IMR-90 (cell line): Measurements from ENCODE around the gene EMP1. TPM values are rescaled to one million over a fixed set of nuclear protein-coding genes. Genes with fewer than 3 reads are reported as not detected.

Source experiments
- ATAC-seq: fragments of 200-7000 bp; cut with Tn5 transposase; 2 replicates; pipeline ENCODE4 v1.9.1; 2020; ENCODE audit warnings: low read depth, mild to moderate bottlenecking, moderate library complexity
- BruUV-seq: library from RNA; stranded (reverse); fragments of 400-500 nt; replicated peaks from 2 replicates; lab custom pipeline; 2021; lab: Mats Ljungman, UMichigan
- CTCF ChIA-PET: fragments of 300-600 bp; formaldehyde crosslinking; extraction: SDS; loops from one replicate; lab custom pipeline; 2021; ENCODE audit warnings: antibody characterized with exemption; lab: Yijun Ruan, JAX
- POLR2A ChIA-PET: fragments of 300-600 bp; sonication (Branson Sonifier 250); formaldehyde crosslinking; loops from one replicate; lab custom pipeline; 2022; ENCODE audit warnings: antibody characterized with exemption; ENCODE audit not compliant: unreplicated experiment; lab: Charles Lee
- DNase-seq: peaks from one replicate; pipeline ENCODE4 v3.0.0; 2013
- H2AFZ ChIP-seq: replicated peaks from 2 replicates; pipeline ENCODE3; 2013; ENCODE audit warnings: low read length, mild to moderate bottlenecking; ENCODE audit not compliant: poor library complexity
- H2AK5ac ChIP-seq: 2 replicates; pipeline ENCODE4 v1.6.1; 2013; ENCODE audit warnings: low read depth, low read length, inconsistent platforms
- H2AK9ac ChIP-seq: replicated peaks from 2 replicates; pipeline ENCODE3; 2013; ENCODE audit warnings: mild to moderate bottlenecking, low read depth, low read length, moderate library complexity; ENCODE audit not compliant: poor library complexity
- H2BK120ac ChIP-seq: 2 replicates; pipeline ENCODE4 v1.6.1; 2013; ENCODE audit warnings: low read depth, low read length, inconsistent platforms
- H2BK15ac ChIP-seq: 3 replicates; pipeline ENCODE4 v1.6.1; 2013; ENCODE audit warnings: low read depth, low read length, inconsistent platforms
- H2BK20ac ChIP-seq: 2 replicates; pipeline ENCODE4 v1.6.1; 2013; ENCODE audit warnings: low read depth, mild to moderate bottlenecking, inconsistent platforms, low read length, moderate library complexity
- H2BK5ac ChIP-seq: 2 replicates; pipeline ENCODE4 v1.6.1; 2013; ENCODE audit warnings: mild to moderate bottlenecking, low read depth, low read length, inconsistent platforms; ENCODE audit not compliant: poor library complexity, severe bottlenecking
- H3K14ac ChIP-seq: replicated peaks from 2 replicates; pipeline ENCODE4 v1.6.1; 2013; ENCODE audit warnings: low read depth, low read length, inconsistent platforms
- H3K18ac ChIP-seq: 2 replicates; pipeline ENCODE4 v1.6.1; 2013; ENCODE audit warnings: low read depth, low read length, control low read depth
- H3K23ac ChIP-seq: 2 replicates; pipeline ENCODE4 v1.6.1; 2013; ENCODE audit warnings: low read depth, low read length, inconsistent platforms
- H3K27ac ChIP-seq: 2 replicates; pipeline ENCODE4 v1.5.1; 2013; ENCODE audit warnings: mild to moderate bottlenecking, control low read depth, low read length; ENCODE audit not compliant: insufficient read depth
- H3K27me3 ChIP-seq: 2 replicates; pipeline ENCODE4 v1.6.1; 2013; ENCODE audit warnings: low read length; ENCODE audit not compliant: control insufficient read depth, insufficient read depth
- H3K36me3 ChIP-seq: 2 replicates; pipeline ENCODE4 v1.6.1; 2013; ENCODE audit warnings: low read length, mixed read lengths; ENCODE audit not compliant: control insufficient read depth, insufficient read depth
- H3K4ac ChIP-seq: 2 replicates; pipeline ENCODE4 v1.6.1; 2013; ENCODE audit warnings: low read depth, low read length, inconsistent platforms
- H3K4me1 ChIP-seq: 2 replicates; pipeline ENCODE4 v1.6.1; 2013; ENCODE audit warnings: low read length, mixed read lengths; ENCODE audit not compliant: control insufficient read depth, insufficient read depth
- H3K4me2 ChIP-seq: 2 replicates; pipeline ENCODE4 v1.6.1; 2013; ENCODE audit warnings: low read depth, mild to moderate bottlenecking, control low read depth, low read length, moderate library complexity
- H3K4me3 ChIP-seq: 2 replicates; pipeline ENCODE4 v1.5.1; 2013; ENCODE audit warnings: low read depth, mild to moderate bottlenecking, control low read depth, low read length, moderate library complexity; ENCODE audit not compliant: insufficient read depth
- H3K56ac ChIP-seq: 2 replicates; pipeline ENCODE4 v1.6.1; 2013; ENCODE audit warnings: low read length, inconsistent platforms; ENCODE audit not compliant: insufficient read depth; ENCODE audit errors: extremely low read depth
- H3K79me1 ChIP-seq, 2 experiments: 2 replicates each; pipeline ENCODE4 v1.6.1; 2013; ENCODE audit warnings: low read length in 2 of 2, inconsistent platforms in 1 of 2, low read depth in 1 of 2
- H3K9ac ChIP-seq: 2 replicates; pipeline ENCODE4 v1.6.1; 2013; ENCODE audit warnings: low read depth, low read length, control low read depth
- H3K9me1 ChIP-seq: 2 replicates; pipeline ENCODE4 v1.6.1; 2013; ENCODE audit warnings: low read length, inconsistent platforms; ENCODE audit not compliant: insufficient read depth
- H3K9me3 ChIP-seq: 2 replicates; pipeline ENCODE4 v1.6.1; 2013; ENCODE audit warnings: low read length; ENCODE audit not compliant: control insufficient read depth, insufficient read depth
- H4K20me1 ChIP-seq: 2 replicates; pipeline ENCODE4 v1.6.1; 2013; ENCODE audit warnings: low read length, inconsistent platforms; ENCODE audit not compliant: insufficient read depth
- H4K5ac ChIP-seq: 2 replicates; pipeline ENCODE4 v1.6.1; 2013; ENCODE audit warnings: mild to moderate bottlenecking, low read depth, low read length, control low read depth
- H4K8ac ChIP-seq, 2 experiments: 2 replicates each; pipeline ENCODE4 v1.6.1; 2013; ENCODE audit warnings: low read depth in 2 of 2, low read length in 2 of 2, control low read depth in 1 of 2, inconsistent platforms in 1 of 2
- H4K91ac ChIP-seq: 2 replicates; pipeline ENCODE4 v1.6.1; 2013; ENCODE audit warnings: low read depth, low read length, inconsistent platforms; ENCODE audit not compliant: insufficient read depth
- BHLHE40 ChIP-seq: fragments of 150-350 bp; IDR thresholded peaks from 2 replicates; pipeline ENCODE4 v1.6.1; 2016; ENCODE audit warnings: mild to moderate bottlenecking, low read depth, low read length
- FOS ChIP-seq: fragments of 150-350 bp; IDR thresholded peaks from 2 replicates; pipeline ENCODE4 v1.6.1; 2016; ENCODE audit warnings: low read depth, low read length
- MAFK ChIP-seq: IDR thresholded peaks from 2 replicates; pipeline ENCODE4 v1.6.1; 2012; ENCODE audit warnings: low read depth, low read length, improper control_type of control experiment
- MAZ ChIP-seq: IDR thresholded peaks from 2 replicates; pipeline ENCODE4 v1.6.1; 2012; ENCODE audit warnings: low read depth, mild to moderate bottlenecking, low read length, improper control_type of control experiment, moderate library complexity, borderline replicate concordance
- MXI1 ChIP-seq: IDR thresholded peaks from 2 replicates; pipeline ENCODE4 v1.6.1; 2012; ENCODE audit warnings: low read depth, mild to moderate bottlenecking, low read length, moderate library complexity, borderline replicate concordance
- NFE2L2 ChIP-seq: fragments of 150-350 bp; IDR thresholded peaks from 2 replicates; pipeline ENCODE4 v1.6.1; 2016; ENCODE audit warnings: low read depth, mild to moderate bottlenecking, low read length
- RAD21 ChIP-seq: IDR thresholded peaks from 2 replicates; pipeline ENCODE4 v1.6.1; 2012; ENCODE audit warnings: low read length, improper control_type of control experiment
- RCOR1 ChIP-seq: IDR thresholded peaks from 2 replicates; pipeline ENCODE4 v1.6.1; 2012; ENCODE audit warnings: mild to moderate bottlenecking, low read length, improper control_type of control experiment; ENCODE audit not compliant: insufficient replicate concordance
- RFX5 ChIP-seq: IDR thresholded peaks from 2 replicates; pipeline ENCODE4 v1.8.0; 2012; ENCODE audit warnings: low read depth, mild to moderate bottlenecking, low read length, moderate library complexity
- SMC3 ChIP-seq: fragments of 150-350 bp; IDR thresholded peaks from 2 replicates; pipeline ENCODE4 v1.6.1; 2016; ENCODE audit warnings: low read depth, mild to moderate bottlenecking, antibody characterized with exemption, low read length, moderate library complexity
- USF2 ChIP-seq: fragments of 150-350 bp; IDR thresholded peaks from 2 replicates; pipeline ENCODE4 v1.6.1; 2017; ENCODE audit warnings: mild to moderate bottlenecking, antibody characterized with exemption, low read length, low read depth
- dilution Hi-C: fragments of 300-500 bp; cut with HindIII; formaldehyde crosslinking; loops from one replicate; pipeline ENCODE4 v1.14.3; 2018; ENCODE audit warnings: low sequenced_read_pairs; ENCODE audit not compliant: unreplicated experiment
- in situ Hi-C: fragments of 300-500 bp; cut with MboI; formaldehyde crosslinking; loops from 3 replicates; pipeline ENCODE4 v1.14.3; 2019; ENCODE audit warnings: low sequenced_read_pairs, inconsistent platforms, mixed read lengths
- intact Hi-C: fragments of 100-400 bp; cut with micrococcal nuclease; formaldehyde crosslinking; loops from 2 replicates; pipeline ENCODE4 v1.10.0; 2022
- polyA plus RNA-seq, 3 experiments: library from polyadenylated mRNA; depleted of rRNA; stranded (reverse); fragments of >200 nt; gene quantifications; 2 replicates each; pipeline ENCODE4 v1.2.3, GENCODE V29; 2012; ENCODE audit warnings: low replicate concordance in 1 of 3
- total RNA-seq: library from RNA; depleted of rRNA; stranded (reverse); fragments of >200 nt; gene quantifications from 2 replicates; pipeline ENCODE4 v1.2.3, GENCODE V29; 2012
- TF ChIP-seq, protein P1 (sequence below): fragments of 150-350 bp; IDR thresholded peaks from 2 replicates; pipeline ENCODE4 v1.6.1; 2016; ENCODE audit warnings: low read depth, mild to moderate bottlenecking, low read length, moderate library complexity, borderline replicate concordance
- TF ChIP-seq, protein P2 (sequence below): conservative IDR thresholded peaks from 2 replicates; pipeline ENCODE4 v1.5.1; 2012; ENCODE audit warnings: mild to moderate bottlenecking, low read depth, low read length, improper control_type of control experiment

Gene EMP1
- total and polyA plus RNA-seq, 2 of the 4 experiments (the other 2 are of a cell fraction) = 137 to 201 TPM

DNA sequence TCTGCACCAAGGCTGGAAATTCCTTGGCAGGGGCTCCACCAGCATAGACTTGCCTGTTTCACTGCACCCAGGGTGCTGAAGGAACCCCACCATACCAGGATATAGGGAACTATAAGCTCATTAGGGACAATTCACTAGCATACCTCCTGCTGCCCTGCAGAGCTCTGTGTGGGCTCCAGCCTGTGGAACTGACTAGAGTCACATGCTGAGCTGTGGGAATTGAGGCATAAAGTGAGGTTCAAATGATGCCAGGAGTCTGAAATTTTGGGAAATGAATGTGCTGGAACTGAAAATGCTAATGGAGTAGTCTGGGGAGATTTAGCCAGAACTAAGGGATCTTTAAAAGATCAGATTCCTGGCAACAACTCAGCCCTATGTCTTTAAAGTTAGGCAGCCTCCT is 7.3 kb upstream of the EMP1 start:
- no peak overlapping the region for H2BK5ac ChIP-seq
- CTCF ChIA-PET = no interaction called here

More for the DNA sequence above, 7.3 kb upstream of the EMP1 start:
- Histone ChIP-seq H3K4me2 (no peak overlapping the region), H3K27me3 (no peaks in the 10 kb centered on the region), H3K4me3 (no peak overlapping the region), H4K5ac (no peak overlapping the region), H2BK15ac (no peak overlapping the region), H3K27ac (no peak overlapping the region), H3K9me3 (no peaks in the 10 kb centered on the region), H4K91ac (0 out of 2 replicates have a peak overlapping the region, but pooled peaks have one; percentile 2), H2BK20ac (no peak overlapping the region), H3K18ac (no peak overlapping the region), H4K20me1 (no peaks in the 10 kb centered on the region), H3K36me3 (no peaks in the 10 kb centered on the region), H3K9ac (no peak overlapping the region), H3K56ac (no peak overlapping the region), H2BK120ac (no peak overlapping the region), H3K4ac (no peak overlapping the region), H3K9me1 (peaks cover 22% of the 10 kb centered on the region), H2AFZ (no peak overlapping the region), H3K79me1 (0 out of 4 replicates have a peak, but pooled peaks cover 0 to 6% of the 10 kb centered on the region in 2 experiments), H3K4me1 (peaks cover 12% of the 10 kb centered on the region), H4K8ac (no peak overlapping the region), H3K23ac (no peak overlapping the region), H3K14ac (no peak overlapping the region), H2AK9ac (no peak overlapping the region), H2AK5ac (0 out of 2 replicates have a peak overlapping the region, but pooled peaks have one; percentile 35)
- DNase-seq (no peak), ATAC-seq (no peak)
- TF ChIP-seq, protein P1, sequence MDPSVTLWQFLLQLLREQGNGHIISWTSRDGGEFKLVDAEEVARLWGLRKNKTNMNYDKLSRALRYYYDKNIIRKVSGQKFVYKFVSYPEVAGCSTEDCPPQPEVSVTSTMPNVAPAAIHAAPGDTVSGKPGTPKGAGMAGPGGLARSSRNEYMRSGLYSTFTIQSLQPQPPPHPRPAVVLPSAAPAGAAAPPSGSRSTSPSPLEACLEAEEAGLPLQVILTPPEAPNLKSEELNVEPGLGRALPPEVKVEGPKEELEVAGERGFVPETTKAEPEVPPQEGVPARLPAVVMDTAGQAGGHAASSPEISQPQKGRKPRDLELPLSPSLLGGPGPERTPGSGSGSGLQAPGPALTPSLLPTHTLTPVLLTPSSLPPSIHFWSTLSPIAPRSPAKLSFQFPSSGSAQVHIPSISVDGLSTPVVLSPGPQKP = no peak
- no peak for TF ChIP-seq MXI1
- no peak for TF ChIP-seq RCOR1
- no peak for TF ChIP-seq NFE2L2
- TF ChIP-seq, protein P2, sequence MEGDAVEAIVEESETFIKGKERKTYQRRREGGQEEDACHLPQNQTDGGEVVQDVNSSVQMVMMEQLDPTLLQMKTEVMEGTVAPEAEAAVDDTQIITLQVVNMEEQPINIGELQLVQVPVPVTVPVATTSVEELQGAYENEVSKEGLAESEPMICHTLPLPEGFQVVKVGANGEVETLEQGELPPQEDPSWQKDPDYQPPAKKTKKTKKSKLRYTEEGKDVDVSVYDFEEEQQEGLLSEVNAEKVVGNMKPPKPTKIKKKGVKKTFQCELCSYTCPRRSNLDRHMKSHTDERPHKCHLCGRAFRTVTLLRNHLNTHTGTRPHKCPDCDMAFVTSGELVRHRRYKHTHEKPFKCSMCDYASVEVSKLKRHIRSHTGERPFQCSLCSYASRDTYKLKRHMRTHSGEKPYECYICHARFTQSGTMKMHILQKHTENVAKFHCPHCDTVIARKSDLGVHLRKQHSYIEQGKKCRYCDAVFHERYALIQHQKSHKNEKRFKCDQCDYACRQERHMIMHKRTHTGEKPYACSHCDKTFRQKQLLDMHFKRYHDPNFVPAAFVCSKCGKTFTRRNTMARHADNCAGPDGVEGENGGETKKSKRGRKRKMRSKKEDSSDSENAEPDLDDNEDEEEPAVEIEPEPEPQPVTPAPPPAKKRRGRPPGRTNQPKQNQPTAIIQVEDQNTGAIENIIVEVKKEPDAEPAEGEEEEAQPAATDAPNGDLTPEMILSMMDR = no peak
- TF ChIP-seq RAD21 = no peak
- no peak for TF ChIP-seq BHLHE40
- no peak for TF ChIP-seq USF2
- no peak for TF ChIP-seq SMC3
- no peak for TF ChIP-seq MAFK
- TF ChIP-seq MAZ = no peak
- TF ChIP-seq RFX5 = no peak
- TF ChIP-seq FOS = no peak
- in situ Hi-C loops (no loop called here), intact Hi-C loops (no loop called here), dilution Hi-C loops (no loop called here)
- BruUV-seq = no TSS peak
- POLR2A ChIA-PET = no interaction called here
